MG63 (cell line): ENCODE measurements around the gene XAF1. TPM values are rescaled to one million over a fixed set of nuclear protein-coding genes. Genes with fewer than 3 reads are reported as not detected.
A peak's percentile ranks its signal among the peaks of the same experiment; 100 is the strongest.
"Not testable (repeated sequence)": the region's sequence is repeated elsewhere in the genome, so short reads cannot be mapped to it uniquely, and the experiment has no call there.

ENCODE experiments used
- DNase-seq: peaks from one replicate; pipeline ENCODE4 v3.0.0-alpha.2; 2020
- H3K27me3 ChIP-seq: fragments of 250-450 bp; sonication (Bioruptor Pico); 2 replicates; pipeline ENCODE4 v1.5.1; 2020; ENCODE audit warnings: mild to moderate bottlenecking, moderate library complexity
- H3K36me3 ChIP-seq: fragments of 250-450 bp; sonication (Bioruptor Pico); 2 replicates; pipeline ENCODE4 v1.5.1; 2020; ENCODE audit warnings: mild to moderate bottlenecking, moderate library complexity
- H3K4me3 ChIP-seq: fragments of 250-450 bp; sonication (Bioruptor Pico); 2 replicates; pipeline ENCODE4 v1.5.1; 2020; ENCODE audit warnings: mild to moderate bottlenecking, moderate library complexity
- H3K9me3 ChIP-seq: fragments of 250-450 bp; sonication (Bioruptor Pico); 2 replicates; pipeline ENCODE4 v1.5.1; 2020; ENCODE audit warnings: mild to moderate bottlenecking, moderate library complexity
- total RNA-seq: library from RNA; depleted of rRNA; stranded (reverse); fragments of >200 nt; shearing (Covaris generic); gene quantifications from 2 replicates; pipeline ENCODE4 v1.2.3, GENCODE V29; 2014; ENCODE audit warnings: low replicate concordance

The XAF1 gene
- total RNA-seq, 1 experiment from 2014 or later: 4.2 TPM

DNA sequence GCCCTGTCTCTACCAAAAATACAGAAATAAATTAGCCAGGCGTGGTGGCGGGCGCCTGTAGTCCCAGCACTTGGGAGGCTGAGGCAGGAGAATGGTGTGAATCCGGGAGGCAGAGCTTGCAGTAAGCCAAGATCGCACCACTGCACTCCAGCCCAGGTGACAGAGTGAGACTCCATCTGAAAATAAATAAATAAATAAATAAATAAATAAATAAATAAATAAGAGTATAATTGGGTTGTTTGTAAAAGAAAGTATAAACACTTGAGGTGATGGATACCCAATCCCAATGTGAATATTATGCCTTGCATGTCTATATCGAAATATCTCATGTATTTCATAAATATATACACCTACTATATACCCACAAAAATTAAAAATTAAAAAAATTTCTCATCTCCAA, 9.2 kb upstream of the XAF1 start:
- H3K36me3 ChIP-seq, H3K27me3 ChIP-seq, DNase-seq, H3K9me3 ChIP-seq, H3K4me3 ChIP-seq: not testable (repeated sequence)

DNA sequence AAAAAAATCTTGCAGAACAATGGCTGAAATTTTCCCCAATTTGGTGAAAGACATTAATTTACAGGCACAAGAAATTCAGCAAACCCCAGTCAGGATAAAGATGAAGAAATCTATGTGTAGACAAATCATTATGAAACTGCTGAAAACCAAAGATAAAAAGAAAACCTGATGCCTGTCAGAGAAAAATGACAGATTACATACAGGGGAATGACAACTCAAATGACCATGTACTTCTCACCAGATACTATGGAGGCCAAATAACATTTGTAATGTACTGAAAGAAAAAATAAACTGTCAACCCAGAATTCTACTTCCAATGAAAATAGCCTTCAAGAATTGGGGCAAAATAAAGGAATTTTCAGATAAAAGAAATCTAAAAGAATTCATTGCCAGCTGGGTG, 7.2 kb upstream of the XAF1 start:
- no peaks in the 10 kb centered on the region for H3K36me3 ChIP-seq
- no peaks in the 10 kb centered on the region for H3K9me3 ChIP-seq
- DNase-seq: no peak
- no peaks in the 10 kb centered on the region for H3K27me3 ChIP-seq
- no peak overlapping the region for H3K4me3 ChIP-seq

DNA sequence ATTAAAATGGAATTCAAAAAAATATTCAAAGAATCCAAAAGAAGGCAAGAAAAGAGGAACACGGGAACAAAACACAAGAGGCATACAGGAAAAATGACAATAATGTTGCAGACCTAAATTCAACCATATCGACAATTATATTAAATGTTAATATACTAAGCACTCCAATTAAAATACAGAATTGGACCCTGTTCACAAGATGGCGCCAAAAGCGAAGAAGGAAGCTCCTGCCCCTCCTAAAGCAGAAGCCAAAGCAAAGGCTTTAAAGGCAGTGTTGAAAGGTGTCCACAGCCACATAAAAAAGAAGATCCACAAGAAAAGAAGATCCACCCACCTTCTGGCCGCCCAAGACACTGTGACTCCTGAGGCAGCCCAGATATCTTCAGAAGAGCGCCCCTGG, 6.3 kb upstream of the XAF1 start:
- DNase-seq: no peak
- no peaks in the 10 kb centered on the region for H3K9me3 ChIP-seq
- H3K4me3 ChIP-seq: no peak overlapping the region
- no peaks in the 10 kb centered on the region for H3K27me3 ChIP-seq
- H3K36me3 ChIP-seq: no peaks in the 10 kb centered on the region

DNA sequence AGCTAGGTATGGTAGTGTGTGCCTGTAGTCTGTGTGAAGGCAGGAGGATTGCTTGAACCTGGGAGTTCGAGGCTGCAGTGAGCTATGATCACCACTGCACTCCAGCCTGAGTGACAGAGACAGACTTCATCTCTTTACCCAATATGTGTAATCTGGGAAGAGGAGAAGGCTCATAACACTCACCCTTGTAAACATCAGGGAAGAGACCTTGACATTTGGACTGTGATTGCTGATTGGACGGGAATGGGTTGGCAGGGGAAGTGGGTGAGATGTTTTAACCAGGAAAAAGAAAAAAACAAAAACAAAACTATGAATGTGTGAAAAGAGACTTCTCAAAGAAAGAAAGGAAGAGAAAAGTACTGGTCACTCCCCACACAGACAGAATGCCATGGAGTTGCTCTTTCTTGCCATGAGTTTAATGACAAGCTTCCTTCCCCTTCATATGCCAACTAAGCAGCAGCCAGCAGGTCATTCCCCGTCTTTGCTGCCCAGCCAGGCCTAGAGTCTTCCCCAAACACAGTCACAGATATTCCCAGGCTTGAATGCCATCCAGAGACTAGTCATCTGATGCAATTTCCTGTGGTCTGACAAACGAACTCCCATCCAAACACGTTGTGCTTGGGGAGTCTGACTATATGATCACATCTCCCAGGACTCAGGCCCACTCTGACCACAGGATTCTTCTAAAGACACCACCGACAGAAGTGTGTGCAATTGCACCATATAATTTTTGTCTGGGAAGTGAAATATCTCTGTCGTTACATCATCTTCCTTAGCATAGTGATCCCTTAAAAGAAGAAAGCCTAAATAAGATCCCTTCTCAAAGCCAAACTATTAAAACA, 3.6 kb upstream of the XAF1 start:
- no peaks in the 10 kb centered on the region for H3K9me3 ChIP-seq
- no peaks in the 10 kb centered on the region for H3K36me3 ChIP-seq
- H3K27me3 ChIP-seq: no peaks in the 10 kb centered on the region
- DNase-seq: peak; percentile 85
- no peak overlapping the region for H3K4me3 ChIP-seq

DNA sequence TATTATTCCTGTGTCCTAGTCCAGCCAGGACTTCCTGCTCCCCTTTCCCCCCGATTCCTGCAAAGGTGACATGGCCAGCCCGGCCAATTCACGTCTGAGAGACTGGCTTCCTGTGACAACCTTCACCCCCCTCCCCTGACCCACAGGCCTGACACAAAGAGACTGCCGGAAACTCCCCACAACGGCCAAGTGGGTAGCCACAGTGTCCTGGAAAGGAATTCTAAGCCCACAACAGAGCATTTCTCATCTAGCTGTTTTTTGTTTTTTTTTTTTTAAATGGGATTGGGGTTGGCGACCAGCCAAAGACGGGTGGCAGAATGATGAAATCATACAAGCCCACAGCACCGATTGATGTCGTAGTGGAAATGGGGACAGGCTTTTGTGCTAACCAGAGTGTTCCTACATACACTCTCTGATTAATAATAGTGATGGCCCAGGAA, 2.8 kb upstream of the XAF1 start:
- H3K27me3 ChIP-seq: no peaks in the 10 kb centered on the region
- no peaks in the 10 kb centered on the region for H3K9me3 ChIP-seq
- no peak overlapping the region for H3K4me3 ChIP-seq
- DNase-seq: peak; percentile 49
- H3K36me3 ChIP-seq: no peaks in the 10 kb centered on the region

DNA sequence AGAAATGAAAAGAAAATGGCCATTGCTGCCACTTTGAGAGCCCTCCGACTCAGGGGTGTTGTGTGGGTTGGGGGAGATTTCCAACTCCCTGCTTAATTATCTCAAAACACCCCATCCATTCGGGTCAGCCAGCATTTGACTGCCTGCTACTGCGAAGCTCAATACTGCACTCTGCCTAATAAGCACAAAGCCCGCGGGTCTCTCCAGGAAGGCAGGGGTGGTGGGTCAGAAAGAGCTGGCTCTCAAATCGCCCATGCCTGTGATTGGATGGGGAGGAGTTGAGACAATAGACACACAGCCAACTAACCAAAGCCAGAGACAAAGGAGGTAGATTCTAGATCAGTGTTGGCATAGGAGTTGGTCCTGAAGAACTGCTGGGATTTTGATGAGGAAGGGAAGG, 2.3 kb upstream of the XAF1 start:
- Histone ChIP-seq H3K27me3 (no peaks in the 10 kb centered on the region), H3K4me3 (no peak overlapping the region), H3K9me3 (no peaks in the 10 kb centered on the region), H3K36me3 (no peaks in the 10 kb centered on the region)
- DNase-seq: no peak

DNA sequence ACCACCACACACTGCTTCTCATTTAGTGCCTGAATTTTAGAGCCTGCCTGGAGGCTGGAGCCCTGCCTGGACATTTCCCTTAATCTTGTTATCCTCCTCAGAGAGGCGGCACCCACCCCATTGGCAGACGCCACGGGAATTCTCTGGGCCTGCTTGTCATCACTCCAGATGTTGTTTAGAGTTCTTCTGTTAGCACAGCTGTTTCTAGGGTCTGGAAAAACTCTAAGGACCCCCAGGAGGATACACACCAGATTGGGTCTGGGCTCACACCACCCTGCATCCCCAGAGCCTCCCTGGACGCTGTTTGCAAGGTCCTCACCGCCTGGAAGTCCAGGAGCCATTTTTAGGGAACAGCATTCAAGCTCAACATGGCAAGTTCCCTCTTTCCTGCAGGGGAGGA, 565 bp upstream of the XAF1 start:
- peak; percentile 67 for DNase-seq
- Histone ChIP-seq H3K4me3 (peak overlapping the region; percentile 44), H3K36me3 (no peaks in the 10 kb centered on the region), H3K9me3 (no peaks in the 10 kb centered on the region), H3K27me3 (no peaks in the 10 kb centered on the region)

DNA sequence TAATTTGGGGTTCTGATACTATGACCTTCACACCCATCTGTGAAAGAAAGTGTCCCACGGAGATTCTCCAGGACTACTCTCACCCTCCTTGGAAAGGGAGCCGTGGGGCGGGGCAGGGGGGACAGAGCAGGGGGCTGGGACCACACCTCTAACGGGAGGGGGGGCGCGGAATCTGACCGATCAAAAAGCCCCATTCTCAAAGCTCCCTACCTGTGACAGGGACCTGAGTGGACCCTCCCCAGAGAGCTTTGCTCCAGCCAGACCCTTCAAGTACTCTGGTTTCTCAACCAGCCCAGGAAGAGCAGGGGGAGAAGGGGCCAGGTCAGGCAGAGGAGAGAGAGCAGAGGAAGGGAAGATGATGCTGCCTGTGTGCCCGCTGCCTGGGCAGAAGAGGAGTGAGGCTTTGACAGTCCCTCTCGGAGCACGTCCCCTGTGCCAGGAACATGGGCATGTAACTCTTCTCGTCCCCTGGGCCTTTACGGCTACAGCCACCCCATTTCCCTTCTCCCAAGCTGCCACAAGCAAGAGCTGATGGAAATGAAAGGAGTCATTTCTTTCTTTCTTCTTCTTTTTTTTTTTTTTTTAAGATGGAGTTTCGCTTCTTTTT, 682 bp downstream of the XAF1 start:
- no peak for DNase-seq
- Histone ChIP-seq H3K36me3 (no peaks in the 10 kb centered on the region), H3K27me3 (no peaks in the 10 kb centered on the region), H3K4me3 (peak overlapping the region; percentile 44), H3K9me3 (no peaks in the 10 kb centered on the region)

DNA sequence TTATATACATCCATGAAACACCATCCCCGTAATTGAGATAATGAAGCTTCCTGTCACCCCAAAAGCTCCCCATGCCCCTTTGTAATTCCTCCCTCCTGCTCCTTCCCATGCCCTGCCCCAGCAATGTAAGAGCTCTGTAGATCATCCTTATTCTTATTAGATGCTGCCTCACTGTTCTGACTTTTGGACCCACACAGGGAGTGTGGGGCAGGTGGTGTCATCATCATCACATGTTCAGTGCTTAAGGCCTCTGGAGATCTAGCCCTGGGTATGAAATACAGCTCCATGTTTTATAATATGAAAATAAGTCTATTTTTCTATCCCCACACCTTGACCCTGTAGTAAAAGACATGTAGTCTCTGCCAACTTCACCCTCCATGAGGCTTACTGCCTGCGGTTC, 1.9 kb downstream of the XAF1 start:
- no peak overlapping the region for H3K4me3 ChIP-seq
- H3K36me3 ChIP-seq: no peaks in the 10 kb centered on the region
- no peaks in the 10 kb centered on the region for H3K27me3 ChIP-seq
- no peaks in the 10 kb centered on the region for H3K9me3 ChIP-seq
- no peak for DNase-seq

DNA sequence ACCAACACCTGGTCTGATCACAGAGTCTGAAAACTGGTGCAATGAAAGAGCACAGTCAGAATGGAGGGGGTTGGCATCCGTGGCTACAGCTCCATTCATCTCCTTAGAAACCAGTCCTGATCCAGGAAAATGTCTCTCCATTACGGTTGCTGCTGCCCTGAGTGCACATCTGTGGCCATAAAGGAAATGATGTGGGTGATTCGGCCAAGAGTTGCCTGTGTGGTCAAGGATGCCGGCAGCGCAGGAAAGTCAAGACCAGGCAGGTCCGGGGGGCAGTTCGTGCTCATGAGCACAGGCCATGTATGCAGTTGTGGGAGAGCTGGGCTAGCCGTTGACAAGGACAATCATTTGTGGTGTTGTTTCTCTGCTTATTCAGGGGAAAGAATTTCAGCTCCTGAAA, 5.9 kb downstream of the XAF1 start:
- Histone ChIP-seq H3K27me3 (no peaks in the 10 kb centered on the region), H3K4me3 (no peak overlapping the region), H3K9me3 (no peaks in the 10 kb centered on the region), H3K36me3 (no peaks in the 10 kb centered on the region)
- no peak for DNase-seq

DNA sequence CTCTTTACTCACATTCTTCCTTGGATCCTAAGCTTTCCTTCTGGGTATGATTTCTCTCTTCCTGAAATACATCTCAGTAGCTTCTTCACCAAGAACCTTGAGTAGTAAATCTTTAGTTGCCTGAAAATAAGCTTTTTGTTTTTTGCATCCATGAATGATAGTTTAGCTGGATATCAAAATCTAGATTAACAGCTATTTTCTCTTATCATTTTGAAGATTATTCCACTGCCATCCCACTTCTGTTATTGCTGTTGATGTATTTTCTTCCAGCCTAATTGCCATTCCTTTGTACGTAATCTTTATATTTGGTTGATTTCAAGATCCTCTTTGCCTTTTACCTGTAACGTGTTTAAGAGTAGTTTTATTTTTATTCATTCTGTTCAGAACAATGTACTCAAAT, 12.6 kb downstream of the XAF1 start:
- H3K27me3 ChIP-seq: no peaks in the 10 kb centered on the region
- H3K36me3 ChIP-seq: peaks cover 10% of the 10 kb centered on the region
- DNase-seq: no peak
- H3K4me3 ChIP-seq: no peak overlapping the region
- H3K9me3 ChIP-seq: 0 out of 2 replicates have a peak, but pooled peaks cover 5% of the 10 kb centered on the region

DNA sequence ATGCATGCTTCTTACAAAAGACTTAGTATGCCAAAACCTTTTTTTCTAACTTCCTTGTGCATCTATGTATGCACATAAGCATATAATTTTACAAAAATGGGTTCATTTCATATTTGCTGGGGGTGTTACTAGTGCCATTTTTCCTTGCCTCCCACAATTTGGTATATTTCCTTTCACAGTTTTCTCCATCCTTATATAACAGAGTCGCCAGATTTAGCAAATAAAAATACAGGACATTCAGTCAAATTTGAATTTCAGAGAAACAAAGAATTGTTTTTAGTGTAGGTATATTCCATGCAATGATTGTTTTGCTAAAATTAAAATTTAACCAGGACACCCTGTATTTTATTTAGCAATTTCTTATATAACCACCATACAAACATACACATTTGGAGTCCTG, 16.2 kb downstream of the XAF1 start:
- no peak for DNase-seq
- Histone ChIP-seq H3K9me3 (0 out of 2 replicates have a peak, but pooled peaks cover 5% of the 10 kb centered on the region), H3K4me3 (no peak overlapping the region), H3K27me3 (no peaks in the 10 kb centered on the region), H3K36me3 (peaks cover 10% of the 10 kb centered on the region)

DNA sequence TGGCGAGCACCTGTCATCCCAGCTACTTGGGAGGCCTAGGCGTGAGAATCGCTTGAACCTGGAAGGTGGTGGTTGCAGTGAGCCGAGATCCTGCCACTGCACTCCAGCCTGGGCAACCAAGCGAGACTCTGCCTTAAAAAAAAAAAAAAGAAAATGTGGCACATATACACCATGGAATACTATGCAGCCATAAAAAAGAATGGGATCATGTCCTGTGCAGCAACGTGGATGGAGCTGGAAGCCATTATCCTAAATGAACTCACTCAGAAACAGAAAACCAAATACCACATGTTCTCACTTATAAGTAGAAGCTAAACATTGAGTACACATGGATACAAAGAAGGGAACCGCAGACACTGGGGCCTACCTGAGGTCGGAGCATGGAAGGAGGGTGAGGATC, 19.1 kb downstream of the XAF1 start:
- not testable (repeated sequence) for H3K9me3 ChIP-seq, DNase-seq

DNA sequence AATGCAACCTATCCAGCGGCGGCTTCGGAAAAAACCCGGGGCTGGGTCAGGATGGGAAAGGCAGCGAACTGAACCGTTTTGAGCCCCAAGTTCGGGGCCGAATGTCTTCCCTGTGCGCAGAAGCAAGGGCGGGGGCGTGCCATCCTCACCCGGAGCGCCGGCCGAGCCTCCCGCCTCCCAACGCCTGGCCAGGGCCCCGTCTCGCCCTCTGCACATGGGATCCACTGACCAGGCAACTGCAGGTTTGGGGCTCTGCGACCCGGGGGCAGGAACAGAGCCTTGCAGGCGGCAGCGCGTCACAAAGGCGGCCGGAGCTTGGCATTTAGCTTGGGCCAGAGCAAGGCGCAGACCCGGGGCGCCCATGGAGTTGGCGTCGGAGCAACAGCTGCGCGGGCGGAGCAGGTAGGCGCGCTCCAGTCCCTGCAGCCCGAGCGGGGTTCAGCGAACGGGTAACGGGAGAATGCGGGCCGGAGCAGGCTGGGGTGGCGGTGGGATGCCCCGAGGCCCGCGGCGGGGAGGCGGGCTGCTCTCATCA, 20.1 kb downstream of the XAF1 start, which contains the start of gene FBXO39:
Gene FBXO39, plus strand, starts transcription at position 345 of the 535 bp plus-strand sequence. CDS start 3,654 bp downstream, outside the sequence.
- H3K9me3 ChIP-seq: no peaks in the 10 kb centered on the region
- H3K36me3 ChIP-seq: peaks cover 4% of the 10 kb centered on the region
- H3K4me3 ChIP-seq: no peak within 1 kb of the TSS
- H3K27me3 ChIP-seq: no peaks in the 10 kb centered on the region
- DNase-seq: no peak

More for the DNA sequence above, 19.1 kb downstream of the XAF1 start:
- H3K27me3 ChIP-seq, H3K36me3 ChIP-seq, H3K4me3 ChIP-seq: not testable (repeated sequence)

DNA sequence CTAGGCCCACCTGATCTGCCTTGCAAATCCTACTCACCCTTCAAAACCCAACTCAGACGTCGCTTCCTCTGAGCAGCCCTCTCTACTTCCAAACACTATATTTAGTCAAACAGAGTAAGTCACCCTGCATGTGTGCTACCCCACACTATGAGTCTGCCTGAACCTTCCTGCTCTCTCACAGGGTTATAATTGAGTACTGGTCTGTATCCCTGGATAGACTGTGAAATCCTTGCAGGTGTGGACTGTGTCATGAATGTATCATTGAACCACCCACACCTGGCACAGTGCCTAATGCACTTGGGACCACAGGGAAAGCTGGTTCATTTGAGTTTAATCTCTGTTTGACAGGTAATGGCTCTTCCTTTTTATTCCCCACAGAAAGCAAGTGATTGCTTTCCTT, 23.6 kb downstream of the XAF1 start:
- Histone ChIP-seq H3K36me3 (no peaks in the 10 kb centered on the region), H3K27me3 (no peaks in the 10 kb centered on the region), H3K9me3 (no peaks in the 10 kb centered on the region; the same call in 1 of the 2 replicates), H3K4me3 (no peak overlapping the region)
- DNase-seq: no peak

DNA sequence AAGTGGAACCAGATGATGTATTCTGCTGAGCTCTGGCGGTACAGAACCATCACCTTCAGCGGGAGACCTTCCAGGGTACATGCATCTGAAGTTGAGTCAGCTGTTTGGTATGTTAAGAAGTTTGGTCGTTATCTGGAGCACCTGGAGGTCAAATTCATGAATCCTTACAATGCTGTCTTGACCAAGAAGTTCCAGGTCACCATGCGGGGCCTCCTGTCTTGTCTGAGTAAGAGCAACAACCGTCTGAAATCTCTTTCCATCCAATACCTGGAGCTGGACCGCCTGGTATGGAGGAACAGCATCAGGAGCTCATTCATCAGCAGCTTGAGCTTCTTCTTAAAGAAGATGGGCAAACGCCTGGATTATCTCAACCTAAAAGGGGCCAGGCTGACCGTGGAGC, 24.2 kb downstream of the XAF1 start:
- no peak for DNase-seq
- Histone ChIP-seq H3K36me3 (no peaks in the 10 kb centered on the region), H3K27me3 (no peaks in the 10 kb centered on the region), H3K4me3 (no peak overlapping the region), H3K9me3 (no peaks in the 10 kb centered on the region; the same call in 1 of the 2 replicates)

DNA sequence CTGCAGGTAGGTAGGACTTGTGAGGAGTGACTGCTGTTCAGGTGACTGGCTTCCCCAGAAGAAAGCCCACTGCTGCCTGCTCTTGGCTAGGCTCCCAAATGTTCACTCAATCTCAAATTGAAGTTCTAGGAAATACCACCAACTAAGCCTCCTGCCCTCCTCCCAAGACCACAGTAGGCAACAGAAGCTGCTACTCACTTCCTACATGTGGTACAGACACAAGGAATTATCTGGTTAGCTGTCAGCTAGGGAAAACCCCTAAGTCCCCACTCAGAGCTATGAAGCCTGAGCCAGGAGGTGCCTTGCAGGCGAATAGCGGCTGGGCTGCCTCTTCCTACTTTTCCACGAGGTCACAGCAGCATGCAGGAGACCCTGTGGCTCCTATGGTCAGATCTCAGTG, 25.0 kb downstream of the XAF1 start:
- Histone ChIP-seq H3K9me3 (no peaks in the 10 kb centered on the region; the same call in 1 of the 2 replicates), H3K27me3 (no peaks in the 10 kb centered on the region), H3K4me3 (no peak overlapping the region), H3K36me3 (no peaks in the 10 kb centered on the region)
- no peak for DNase-seq
